WTC11 (cell line): ENCODE measurements around the gene PSMC4. TPM values are rescaled to one million over a fixed set of nuclear protein-coding genes. Genes with fewer than 3 reads are reported as not detected.
A peak's percentile ranks its signal among the peaks of the same experiment; 100 is the strongest.

Source experiments
- ATAC-seq: fragments of 200-7000 bp; cut with Tn5 transposase; 2 replicates; pipeline ENCODE4 v1.10.0; 2021; ENCODE audit warnings: mild to moderate bottlenecking, moderate library complexity
- CTCF ChIA-PET: fragments of 300-600 bp; sonication (Branson Sonifier 250); formaldehyde crosslinking; loops from one replicate; lab custom pipeline; 2021; ENCODE audit warnings: antibody characterized with exemption; lab: Charles Lee
- POLR2A ChIA-PET: fragments of 350-600 bp; sonication (Branson Sonifier 250); formaldehyde crosslinking; loops from one replicate; lab custom pipeline; 2021; ENCODE audit warnings: antibody characterized with exemption; lab: Charles Lee
- DNase-seq: peaks from one replicate; pipeline ENCODE4 v3.0.0; 2021; ENCODE audit warnings: low spot score
- H3K27ac Mint-ChIP-seq: 2 replicates; pipeline ENCODE4 v1.8.0; 2021; ENCODE audit warnings: mixed read lengths
- H3K27me3 Mint-ChIP-seq: 2 replicates; pipeline ENCODE4 v1.8.0; 2021; ENCODE audit warnings: low read depth, mild to moderate bottlenecking, moderate library complexity, mixed read lengths
- H3K36me3 Mint-ChIP-seq: 2 replicates; pipeline ENCODE4 v1.8.0; 2021; ENCODE audit warnings: mixed read lengths
- H3K4me1 Mint-ChIP-seq: 2 replicates; pipeline ENCODE4 v1.8.0; 2022; ENCODE audit warnings: mixed read lengths
- H3K4me3 Mint-ChIP-seq: 2 replicates; pipeline ENCODE4 v1.8.0; 2021; ENCODE audit warnings: mild to moderate bottlenecking, moderate library complexity, mixed read lengths
- H3K9me3 Mint-ChIP-seq: 2 replicates; pipeline ENCODE4 v1.8.0; 2021; ENCODE audit warnings: mixed read lengths
- ARID4B ChIP-seq: sonication (generic); formaldehyde crosslinking; IDR thresholded peaks from 2 replicates; pipeline ENCODE4 v1.8.0; 2023; ENCODE audit warnings: missing genetic modification reagents, mild to moderate bottlenecking, borderline replicate concordance
- CTCF ChIP-seq: fragments of 200-600 bp; IDR thresholded peaks from 2 replicates; pipeline ENCODE4 v1.8.0; 2022; ENCODE audit warnings: antibody characterized with exemption
- E2F5 ChIP-seq: sonication (generic); formaldehyde crosslinking; IDR thresholded peaks from 2 replicates; pipeline ENCODE4 v1.8.1; 2022; ENCODE audit warnings: mild to moderate bottlenecking, moderate library complexity, missing genetic modification reagents
- ETV6 ChIP-seq: sonication (generic); formaldehyde crosslinking; IDR thresholded peaks from 2 replicates; pipeline ENCODE4 v1.8.1; 2022; ENCODE audit warnings: mild to moderate bottlenecking, missing genetic modification reagents
- FOXJ3 ChIP-seq: sonication (generic); formaldehyde crosslinking; IDR thresholded peaks from 2 replicates; pipeline ENCODE4 v1.9.0; 2021; ENCODE audit warnings: missing genetic modification reagents, mild to moderate bottlenecking, borderline replicate concordance
- GTF2I ChIP-seq: fragments of 250-450 bp; sonication (Bioruptor Pico); conservative IDR thresholded peaks from 2 replicates; pipeline ENCODE4 v1.4.0; 2021; ENCODE audit warnings: mild to moderate bottlenecking
- HMGA2 ChIP-seq: fragments of 250-450 bp; sonication (Bioruptor Pico); IDR thresholded peaks from 2 replicates; pipeline ENCODE4 v1.4.0; 2021; ENCODE audit warnings: mild to moderate bottlenecking, moderate library complexity
- JAZF1 ChIP-seq: fragments of 250-450 bp; sonication (Bioruptor Pico); IDR thresholded peaks from 2 replicates; pipeline ENCODE4 v1.9.0; 2021; ENCODE audit warnings: moderate library complexity, mild to moderate bottlenecking, inconsistent platforms
- JUN ChIP-seq: sonication (generic); formaldehyde crosslinking; IDR thresholded peaks from 2 replicates; pipeline ENCODE4 v1.8.0; 2023; ENCODE audit warnings: mild to moderate bottlenecking, missing genetic modification reagents
- KAT7 ChIP-seq: sonication (generic); formaldehyde crosslinking; IDR thresholded peaks from 2 replicates; pipeline ENCODE4 v1.8.1; 2023; ENCODE audit warnings: missing genetic modification reagents, mild to moderate bottlenecking, borderline replicate concordance
- NFATC4 ChIP-seq: fragments of 250-450 bp; sonication (Bioruptor Pico); IDR thresholded peaks from 2 replicates; pipeline ENCODE4 v1.9.0; 2021; ENCODE audit warnings: mild to moderate bottlenecking
- TCF7 ChIP-seq: sonication (generic); formaldehyde crosslinking; IDR thresholded peaks from 2 replicates; pipeline ENCODE4 v1.8.0; 2022; ENCODE audit warnings: mild to moderate bottlenecking, low read depth, missing genetic modification reagents, moderate library complexity
- ZBTB43 ChIP-seq: sonication (generic); formaldehyde crosslinking; IDR thresholded peaks from 2 replicates; pipeline ENCODE4 v1.8.1; 2023; ENCODE audit warnings: mild to moderate bottlenecking, missing genetic modification reagents
- ZNF232 ChIP-seq: sonication (generic); formaldehyde crosslinking; IDR thresholded peaks from 2 replicates; pipeline ENCODE4 v1.8.0; 2022; ENCODE audit warnings: mild to moderate bottlenecking, missing genetic modification reagents
- ZNF396 ChIP-seq: fragments of 250-450 bp; sonication (Bioruptor Pico); IDR thresholded peaks from 2 replicates; pipeline ENCODE4 v1.8.0; 2021; ENCODE audit warnings: mild to moderate bottlenecking, moderate library complexity, borderline replicate concordance
- ZNF423 ChIP-seq: fragments of 250-450 bp; sonication (Bioruptor Pico); IDR thresholded peaks from 2 replicates; pipeline ENCODE4 v2.1.2; 2022; ENCODE audit warnings: mild to moderate bottlenecking, moderate library complexity
- ZNF512 ChIP-seq: sonication (generic); formaldehyde crosslinking; IDR thresholded peaks from 2 replicates; pipeline ENCODE4 v1.8.1; 2022; ENCODE audit warnings: missing genetic modification reagents, borderline replicate concordance
- total RNA-seq: library from RNA; stranded (reverse); gene quantifications from 3 replicates; pipeline ENCODE4 v1.2.3, GENCODE V29; 2021

PSMC4 gene
- total RNA-seq, 1 experiment from 2014 or later, result 105 TPM

- no peak for DNase-seq
- no peak for TF ChIP-seq NFATC4 (CRISPR knock-in tag)
- TF ChIP-seq ZNF232, result no peak
- no peak for TF ChIP-seq ETV6 (CRISPR knock-in tag)
- TF ChIP-seq ZBTB43 (CRISPR knock-in tag), result no peak
- no peak for TF ChIP-seq CTCF
- no peak for TF ChIP-seq ZNF512 (CRISPR knock-in tag)
- no peak for TF ChIP-seq E2F5
- no peak for TF ChIP-seq JAZF1 (CRISPR knock-in tag)
- TF ChIP-seq TCF7 (CRISPR knock-in tag), result no peak
- no peak for TF ChIP-seq FOXJ3 (CRISPR knock-in tag)
- no peak for TF ChIP-seq ZNF423 (CRISPR knock-in tag)
- TF ChIP-seq ZNF396 (CRISPR knock-in tag), result no peak
- TF ChIP-seq GTF2I, result no peak
- no peak for TF ChIP-seq JUN (CRISPR knock-in tag)
- ChIA-PET CTCF (no interaction called here), POLR2A (no interaction called here)
- H3K4me3 Mint-ChIP-seq, result no peak overlapping the region
- H3K9me3 Mint-ChIP-seq, result peaks cover 4% of the 10 kb centered on the region
- H3K27me3 Mint-ChIP-seq, result no peaks in the 10 kb centered on the region
- no peak for ATAC-seq
- peaks cover 11% of the 10 kb centered on the region for H3K4me1 Mint-ChIP-seq
- H3K36me3 Mint-ChIP-seq, result peaks cover 61% of the 10 kb centered on the region
- no peak overlapping the region for H3K27ac Mint-ChIP-seq
Observed at GRCh38 chr19:39974377-39975155, 3.6 kb downstream of the PSMC4 start.

- peaks cover 41% of the 10 kb centered on the region for H3K9me3 Mint-ChIP-seq
- H3K4me1 Mint-ChIP-seq, result no peaks in the 10 kb centered on the region
- TF ChIP-seq KAT7 (CRISPR knock-in tag), result no peak
- peak; percentile 44; the same call in 1 of the 2 replicates for TF ChIP-seq HMGA2
- TF ChIP-seq ARID4B, result no peak
- ATAC-seq (no peak), DNase-seq (no peak)
- ChIA-PET POLR2A (no interaction called here), CTCF (no interaction called here)
- no peak overlapping the region for H3K4me3 Mint-ChIP-seq
- H3K36me3 Mint-ChIP-seq, result peaks cover 86% of the 10 kb centered on the region
- peaks cover 5% of the 10 kb centered on the region; the same call in 1 of the 2 replicates for H3K27me3 Mint-ChIP-seq
- no peak overlapping the region for H3K27ac Mint-ChIP-seq
Observed at GRCh38 chr19:39982883-39983282, 11.9 kb downstream of the PSMC4 start.
